Body of pancreas (tissue), 4 donors: ENCODE data around the gene SETD7. TPM values are rescaled to one million over a fixed set of nuclear protein-coding genes. Genes with fewer than 3 reads are reported as not detected.
A peak's percentile ranks its signal among the peaks of the same experiment; 100 is the strongest.
"Not testable (repeated sequence)": the region's sequence is repeated elsewhere in the genome, so short reads cannot be mapped to it uniquely, and the experiment has no call there.

Experiments
- ATAC-seq: fragments of 150-250 bp; one replicate; pipeline ENCODE4 v1.9.1; 2016
- DNase-seq, 4 donors: peaks; one replicate each; pipeline ENCODE4 v3.0.0-alpha.2; 2019
- H3K27ac ChIP-seq, 4 donors: fragments of 200-600 bp; sonication (generic); 1 replicate in 3 of 4; 2 replicates in 1 of 4; pipeline versions ENCODE4 v1.5.1 to v1.6.1; 2016 to 2019; ENCODE audit warnings: mild to moderate bottlenecking in 1 of 4, mixed read lengths in 1 of 4, moderate library complexity in 1 of 4
- H3K27me3 ChIP-seq, 2 donors: fragments of 200-600 bp; sonication (generic); one replicate each; pipeline ENCODE4 v1.6.0; 2016; ENCODE audit warnings: mild to moderate bottlenecking in 1 of 2
- H3K36me3 ChIP-seq, 2 donors: fragments of 200-600 bp; sonication (generic); replicated peaks in 1 of 2; 2 replicates each; pipeline ENCODE4 v1.5.1; 2016; ENCODE audit warnings: low read depth in 2 of 2; ENCODE audit not compliant: insufficient read depth in 1 of 2
- H3K4me1 ChIP-seq: fragments of 200-600 bp; sonication (generic); one replicate; pipeline ENCODE4 v1.6.0; 2016
- H3K4me3 ChIP-seq, 2 donors: fragments of 200-600 bp; sonication (generic); 1 replicate in 1 of 2; 2 replicates in 1 of 2; pipeline ENCODE4 v1.5.1; 2016 to 2019
- H3K9me3 ChIP-seq, 3 donors: fragments of 200-600 bp; sonication (generic); 1 replicate in 2 of 3; 2 replicates in 1 of 3; pipeline ENCODE4 v1.5.1; 2016
- CTCF ChIP-seq, 7 experiments: fragments of 450-650 bp in 4 of 7; fragments of 200-600 bp in 3 of 7; sonication (generic) in 3 of 7; IDR thresholded peaks; one replicate each; pipeline ENCODE4 v1.5.1; 2016 to 2019; ENCODE audit warnings: antibody characterized with exemption in 7 of 7
- POLR2A ChIP-seq, 3 donors: fragments of 450-650 bp; IDR thresholded peaks; one replicate each; pipeline ENCODE4 v1.6.1; 2016; ENCODE audit warnings: antibody characterized with exemption in 3 of 3, mild to moderate bottlenecking in 2 of 3
- WGBS, 2 donors: methylation state at CpG; one replicate each; pipeline ENCODE4 v1.1.5; 2017; 5-methylcytosine and 5-hydroxymethylcytosine counted together
- intact Hi-C: fragments of 100-400 bp; cut with DNase I; formaldehyde crosslinking; loops from one replicate; pipeline ENCODE4 v1.15.1; 2023
- total RNA-seq, 2 donors: library from RNA; depleted of rRNA; stranded (reverse); fragments of >200 nt; gene quantifications; one replicate each; pipeline ENCODE4 v1.1.0, GENCODE V29; 2016

SETD7 gene
- total RNA-seq, 2 donors from 2014 or later = 21.8 to 34.8 TPM

GRCh38 chr4:139470997-139471665, 84.9 kb downstream of the SETD7 start:
- intact Hi-C loops = no loop called here
- ATAC-seq = peak; percentile 15
- H3K36me3 ChIP-seq = peaks cover 0 to 5% of the 10 kb centered on the region in 2 donors
- H3K4me1 ChIP-seq = peaks cover 40% of the 10 kb centered on the region
- peak overlapping the region in 2 of 4 donors; percentile 29 to 42 for H3K27ac ChIP-seq
- no peak for TF ChIP-seq CTCF (IDR thresholded peaks at IDR 0.05)
- TF ChIP-seq POLR2A (IDR thresholded peaks at IDR 0.05) = no peak
- no peaks in the 10 kb centered on the region for H3K27me3 ChIP-seq
- no peak for DNase-seq
- H3K9me3 ChIP-seq = peaks cover 0 to 6% (median 0%) of the 10 kb centered on the region in 3 donors
- H3K4me3 ChIP-seq = no peak overlapping the region
- 73 to 87% methylated on average over 6 of the region's 6 CpGs for WGBS, 2 donors

GRCh38 chr4:139470295-139470694, 85.7 kb downstream of the SETD7 start:
- peak; percentile 41 for ATAC-seq
- no peak for DNase-seq
- Histone ChIP-seq H3K36me3 (peaks cover 0 to 5% of the 10 kb centered on the region in 2 donors), H3K4me3 (no peak overlapping the region), H3K4me1 (peaks cover 35% of the 10 kb centered on the region), H3K27me3 (no peaks in the 10 kb centered on the region), H3K9me3 (peaks cover 0 to 6% (median 0%) of the 10 kb centered on the region in 3 donors), H3K27ac (peak overlapping the region; percentile 30 to 63 (median 48))
- TF ChIP-seq POLR2A (IDR thresholded peaks at IDR 0.05) = no peak
- no peak for TF ChIP-seq CTCF (IDR thresholded peaks at IDR 0.05)
- intact Hi-C loops = no loop called here

- Histone ChIP-seq H3K36me3 (peaks cover 0 to 5% of the 10 kb centered on the region in 2 donors), H3K9me3 (peaks cover 0 to 6% (median 0%) of the 10 kb centered on the region in 3 donors), H3K27me3 (no peaks in the 10 kb centered on the region), H3K4me1 (peaks cover 35% of the 10 kb centered on the region), H3K27ac (peak overlapping the region; percentile 30 to 63 (median 48)), H3K4me3 (no peak overlapping the region)
- intact Hi-C loops = no loop called here
- DNase-seq = peak; percentile 65 to 78 (median 72)
- peak; percentile 84 for ATAC-seq
- TF ChIP-seq CTCF (IDR thresholded peaks at IDR 0.05) (peak in 4 of 7 experiments; percentile 9 to 24 (median 12)), POLR2A (IDR thresholded peaks at IDR 0.05) (peak in 1 of 3 donors; percentile 23)
- WGBS, 2 donors = 30 to 50% methylated on average over 1 of the region's 1 CpG
These were observed 86.2 kb downstream of the SETD7 start for GRCh38 chr4:139469869-139470268.

GRCh38 chr4:139469216-139469615, 86.8 kb downstream of the SETD7 start:
- no peak overlapping the region for H3K4me3 ChIP-seq
- no peak for TF ChIP-seq POLR2A (IDR thresholded peaks at IDR 0.05)
- no peak for TF ChIP-seq CTCF (IDR thresholded peaks at IDR 0.05)
- H3K4me1 ChIP-seq = peaks cover 35% of the 10 kb centered on the region
- H3K27ac ChIP-seq = peak overlapping the region in 2 of 4 donors; percentile 26 to 42
- H3K9me3 ChIP-seq = peaks cover 0 to 6% (median 0%) of the 10 kb centered on the region in 3 donors
- no peaks in the 10 kb centered on the region for H3K27me3 ChIP-seq
- 75 to 81% methylated on average over 2 of the region's 2 CpGs for WGBS, 2 donors
- DNase-seq (no peak), ATAC-seq (no peak)
- H3K36me3 ChIP-seq = peaks cover 0 to 5% of the 10 kb centered on the region in 2 donors
- intact Hi-C loops = no loop called here

GRCh38 chr4:139468756-139469155, 87.3 kb downstream of the SETD7 start:
- H3K4me3 ChIP-seq, intact Hi-C loops, DNase-seq, ATAC-seq, H3K9me3 ChIP-seq, H3K27me3 ChIP-seq, H3K36me3 ChIP-seq: not testable (repeated sequence)
- H3K27ac ChIP-seq = peak overlapping the region in 1 of 4 donors; percentile 42
- peaks cover 35% of the 10 kb centered on the region for H3K4me1 ChIP-seq
